ENCODE measurements around the gene PHF14. TPM values are rescaled to one million over a fixed set of nuclear protein-coding genes. Genes with fewer than 3 reads are reported as not detected.

Gene PHF14
- polyA plus RNA-seq, 1 donor from 2014 or later, result 139 TPM

DNA sequence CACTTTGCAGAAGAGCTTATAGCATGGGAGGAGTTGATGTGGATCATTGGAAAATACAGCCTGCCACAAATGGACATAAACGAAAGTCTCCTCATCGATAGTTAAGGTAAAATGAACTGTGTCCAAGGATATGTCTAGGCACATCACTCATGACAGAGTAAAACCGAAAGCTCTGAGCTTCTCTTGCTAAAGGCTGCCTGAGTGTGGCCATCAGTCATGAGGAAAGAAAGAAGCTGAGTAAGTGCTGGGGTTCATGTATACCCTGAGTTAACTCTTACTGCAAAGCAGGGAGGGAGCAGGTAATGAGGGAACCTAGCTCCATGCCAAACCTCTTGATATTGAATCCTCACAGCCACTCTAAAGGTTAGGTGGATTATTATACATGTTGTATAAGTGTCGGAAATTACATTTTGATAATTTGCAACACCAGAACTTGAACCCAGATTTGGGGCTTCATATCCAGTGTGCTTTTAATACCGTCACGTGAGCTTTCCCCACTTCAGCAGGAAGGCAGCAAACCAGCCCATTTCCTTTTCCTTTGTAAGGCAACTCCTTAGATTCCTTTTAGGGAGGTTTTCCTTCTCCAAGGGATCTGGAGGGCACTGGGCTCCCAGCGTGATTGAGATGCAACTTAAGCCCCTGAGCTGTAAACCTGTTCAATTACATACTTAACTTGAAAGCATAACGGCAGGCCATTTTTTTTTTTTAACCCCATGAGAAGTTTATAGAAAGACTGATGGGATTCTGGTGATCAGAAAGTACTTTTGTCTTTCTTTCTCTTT, 215.0 kb downstream of the PHF14 start:
- no peaks in the 10 kb centered on the region for H3K36me3 ChIP-seq (ENCODE audit: insufficient read depth, low read length)
- no peaks in the 10 kb centered on the region for H4K20me1 ChIP-seq (ENCODE audit: insufficient read depth)
- no peak overlapping the region for H3K9ac ChIP-seq (ENCODE audit: low read length)
- H3K4me3 ChIP-seq (ENCODE audit: low read length), result no peak overlapping the region
- H3K9me3 ChIP-seq (ENCODE audit: low read length), result no peaks in the 10 kb centered on the region
- no peaks in the 10 kb centered on the region for H3K9me2 ChIP-seq (ENCODE audit: insufficient read depth, low read length)
- no peak overlapping the region for H2AFZ ChIP-seq (ENCODE audit: low read depth, low read length)
- TF ChIP-seq TAF1 (IDR thresholded peaks at IDR 0.05; ENCODE audit: low read depth) (no peak), RAD21 (conservative IDR thresholded peaks at IDR 0.05) (no peak), POLR2AphosphoS5 (IDR thresholded peaks at IDR 0.05) (no peak), EP300 (conservative IDR thresholded peaks at IDR 0.05; ENCODE audit: poor library complexity, severe bottlenecking) (no peak), MXI1 (conservative IDR thresholded peaks at IDR 0.05; ENCODE audit: poor library complexity, severe bottlenecking) (no peak)
- TF ChIP-seq, protein P1, sequence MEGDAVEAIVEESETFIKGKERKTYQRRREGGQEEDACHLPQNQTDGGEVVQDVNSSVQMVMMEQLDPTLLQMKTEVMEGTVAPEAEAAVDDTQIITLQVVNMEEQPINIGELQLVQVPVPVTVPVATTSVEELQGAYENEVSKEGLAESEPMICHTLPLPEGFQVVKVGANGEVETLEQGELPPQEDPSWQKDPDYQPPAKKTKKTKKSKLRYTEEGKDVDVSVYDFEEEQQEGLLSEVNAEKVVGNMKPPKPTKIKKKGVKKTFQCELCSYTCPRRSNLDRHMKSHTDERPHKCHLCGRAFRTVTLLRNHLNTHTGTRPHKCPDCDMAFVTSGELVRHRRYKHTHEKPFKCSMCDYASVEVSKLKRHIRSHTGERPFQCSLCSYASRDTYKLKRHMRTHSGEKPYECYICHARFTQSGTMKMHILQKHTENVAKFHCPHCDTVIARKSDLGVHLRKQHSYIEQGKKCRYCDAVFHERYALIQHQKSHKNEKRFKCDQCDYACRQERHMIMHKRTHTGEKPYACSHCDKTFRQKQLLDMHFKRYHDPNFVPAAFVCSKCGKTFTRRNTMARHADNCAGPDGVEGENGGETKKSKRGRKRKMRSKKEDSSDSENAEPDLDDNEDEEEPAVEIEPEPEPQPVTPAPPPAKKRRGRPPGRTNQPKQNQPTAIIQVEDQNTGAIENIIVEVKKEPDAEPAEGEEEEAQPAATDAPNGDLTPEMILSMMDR (IDR thresholded peaks at IDR 0.05; ENCODE audit: poor library complexity, severe bottlenecking), result no peak
- TF ChIP-seq, protein P2, sequence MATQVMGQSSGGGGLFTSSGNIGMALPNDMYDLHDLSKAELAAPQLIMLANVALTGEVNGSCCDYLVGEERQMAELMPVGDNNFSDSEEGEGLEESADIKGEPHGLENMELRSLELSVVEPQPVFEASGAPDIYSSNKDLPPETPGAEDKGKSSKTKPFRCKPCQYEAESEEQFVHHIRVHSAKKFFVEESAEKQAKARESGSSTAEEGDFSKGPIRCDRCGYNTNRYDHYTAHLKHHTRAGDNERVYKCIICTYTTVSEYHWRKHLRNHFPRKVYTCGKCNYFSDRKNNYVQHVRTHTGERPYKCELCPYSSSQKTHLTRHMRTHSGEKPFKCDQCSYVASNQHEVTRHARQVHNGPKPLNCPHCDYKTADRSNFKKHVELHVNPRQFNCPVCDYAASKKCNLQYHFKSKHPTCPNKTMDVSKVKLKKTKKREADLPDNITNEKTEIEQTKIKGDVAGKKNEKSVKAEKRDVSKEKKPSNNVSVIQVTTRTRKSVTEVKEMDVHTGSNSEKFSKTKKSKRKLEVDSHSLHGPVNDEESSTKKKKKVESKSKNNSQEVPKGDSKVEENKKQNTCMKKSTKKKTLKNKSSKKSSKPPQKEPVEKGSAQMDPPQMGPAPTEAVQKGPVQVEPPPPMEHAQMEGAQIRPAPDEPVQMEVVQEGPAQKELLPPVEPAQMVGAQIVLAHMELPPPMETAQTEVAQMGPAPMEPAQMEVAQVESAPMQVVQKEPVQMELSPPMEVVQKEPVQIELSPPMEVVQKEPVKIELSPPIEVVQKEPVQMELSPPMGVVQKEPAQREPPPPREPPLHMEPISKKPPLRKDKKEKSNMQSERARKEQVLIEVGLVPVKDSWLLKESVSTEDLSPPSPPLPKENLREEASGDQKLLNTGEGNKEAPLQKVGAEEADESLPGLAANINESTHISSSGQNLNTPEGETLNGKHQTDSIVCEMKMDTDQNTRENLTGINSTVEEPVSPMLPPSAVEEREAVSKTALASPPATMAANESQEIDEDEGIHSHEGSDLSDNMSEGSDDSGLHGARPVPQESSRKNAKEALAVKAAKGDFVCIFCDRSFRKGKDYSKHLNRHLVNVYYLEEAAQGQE (IDR thresholded peaks at IDR 0.05; ENCODE audit: borderline replicate concordance), result no peak
- H3K4me2 ChIP-seq (ENCODE audit: low read length), result no peak overlapping the region
- H3F3A ChIP-seq (ENCODE audit: insufficient read depth, low read length, poor library complexity, severe bottlenecking), result no peaks in the 10 kb centered on the region
- no peaks in the 10 kb centered on the region for H3K79me2 ChIP-seq (replicated peaks; ENCODE audit: insufficient read depth, low read length)
- H3K27ac ChIP-seq (ENCODE audit: low read length), result no peak overlapping the region
- H3K27me3 ChIP-seq (ENCODE audit: insufficient read depth, low read depth, low read length), result no peaks in the 10 kb centered on the region

DNA sequence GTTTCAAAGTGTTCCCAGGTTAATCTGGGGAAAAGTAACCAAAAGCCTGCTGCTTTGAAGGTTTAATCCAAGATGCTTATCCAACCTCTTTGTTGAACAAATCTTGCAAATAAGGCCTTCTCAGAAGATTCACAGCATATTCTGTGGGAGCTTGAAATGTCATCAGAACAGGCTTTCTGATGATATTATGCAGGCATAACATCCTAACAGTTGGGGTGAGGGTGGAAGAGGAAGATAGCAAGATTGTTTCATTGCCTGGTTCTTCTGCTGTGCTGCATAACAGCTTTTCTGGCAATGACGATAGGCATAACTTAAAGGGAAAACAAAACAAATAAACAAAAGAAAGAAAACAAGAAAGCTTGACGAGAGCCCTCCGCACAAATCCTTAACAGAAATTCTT, 217.4 kb downstream of the PHF14 start:
- no peak for TF ChIP-seq MXI1 (conservative IDR thresholded peaks at IDR 0.05; ENCODE audit: poor library complexity, severe bottlenecking)
- TF ChIP-seq RAD21 (conservative IDR thresholded peaks at IDR 0.05), result no peak
- TF ChIP-seq TAF1 (IDR thresholded peaks at IDR 0.05; ENCODE audit: low read depth), result no peak
- H3K27me3 ChIP-seq (ENCODE audit: insufficient read depth, low read depth, low read length), result no peaks in the 10 kb centered on the region
- no peak overlapping the region for H3K4me2 ChIP-seq (ENCODE audit: low read length)
- no peaks in the 10 kb centered on the region for H3F3A ChIP-seq (ENCODE audit: insufficient read depth, low read length, poor library complexity, severe bottlenecking)
- no peak overlapping the region for H3K27ac ChIP-seq (ENCODE audit: low read length)
- no peak overlapping the region for H3K9ac ChIP-seq (ENCODE audit: low read length)
- H2AFZ ChIP-seq (ENCODE audit: low read depth, low read length), result no peak overlapping the region
- H3K79me2 ChIP-seq (replicated peaks; ENCODE audit: insufficient read depth, low read length), result no peaks in the 10 kb centered on the region
- H3K4me3 ChIP-seq (ENCODE audit: low read length), result no peak overlapping the region
- H3K9me3 ChIP-seq (ENCODE audit: low read length), result no peaks in the 10 kb centered on the region
- no peaks in the 10 kb centered on the region for H3K36me3 ChIP-seq (ENCODE audit: insufficient read depth, low read length)
- no peaks in the 10 kb centered on the region for H4K20me1 ChIP-seq (ENCODE audit: insufficient read depth)
- H3K9me2 ChIP-seq (ENCODE audit: insufficient read depth, low read length), result no peaks in the 10 kb centered on the region
